Measurements from ENCODE around the gene NSRP1.
"Not testable (repeated sequence)": the region's sequence is repeated elsewhere in the genome, so short reads cannot be mapped to it uniquely, and the experiment has no call there.

NSRP1 gene, protein sequence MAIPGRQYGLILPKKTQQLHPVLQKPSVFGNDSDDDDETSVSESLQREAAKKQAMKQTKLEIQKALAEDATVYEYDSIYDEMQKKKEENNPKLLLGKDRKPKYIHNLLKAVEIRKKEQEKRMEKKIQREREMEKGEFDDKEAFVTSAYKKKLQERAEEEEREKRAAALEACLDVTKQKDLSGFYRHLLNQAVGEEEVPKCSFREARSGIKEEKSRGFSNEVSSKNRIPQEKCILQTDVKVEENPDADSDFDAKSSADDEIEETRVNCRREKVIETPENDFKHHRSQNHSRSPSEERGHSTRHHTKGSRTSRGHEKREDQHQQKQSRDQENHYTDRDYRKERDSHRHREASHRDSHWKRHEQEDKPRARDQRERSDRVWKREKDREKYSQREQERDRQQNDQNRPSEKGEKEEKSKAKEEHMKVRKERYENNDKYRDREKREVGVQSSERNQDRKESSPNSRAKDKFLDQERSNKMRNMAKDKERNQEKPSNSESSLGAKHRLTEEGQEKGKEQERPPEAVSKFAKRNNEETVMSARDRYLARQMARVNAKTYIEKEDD
- total RNA-seq, result 20.6 to 39.8 reads per million in 2 donors

DNA sequence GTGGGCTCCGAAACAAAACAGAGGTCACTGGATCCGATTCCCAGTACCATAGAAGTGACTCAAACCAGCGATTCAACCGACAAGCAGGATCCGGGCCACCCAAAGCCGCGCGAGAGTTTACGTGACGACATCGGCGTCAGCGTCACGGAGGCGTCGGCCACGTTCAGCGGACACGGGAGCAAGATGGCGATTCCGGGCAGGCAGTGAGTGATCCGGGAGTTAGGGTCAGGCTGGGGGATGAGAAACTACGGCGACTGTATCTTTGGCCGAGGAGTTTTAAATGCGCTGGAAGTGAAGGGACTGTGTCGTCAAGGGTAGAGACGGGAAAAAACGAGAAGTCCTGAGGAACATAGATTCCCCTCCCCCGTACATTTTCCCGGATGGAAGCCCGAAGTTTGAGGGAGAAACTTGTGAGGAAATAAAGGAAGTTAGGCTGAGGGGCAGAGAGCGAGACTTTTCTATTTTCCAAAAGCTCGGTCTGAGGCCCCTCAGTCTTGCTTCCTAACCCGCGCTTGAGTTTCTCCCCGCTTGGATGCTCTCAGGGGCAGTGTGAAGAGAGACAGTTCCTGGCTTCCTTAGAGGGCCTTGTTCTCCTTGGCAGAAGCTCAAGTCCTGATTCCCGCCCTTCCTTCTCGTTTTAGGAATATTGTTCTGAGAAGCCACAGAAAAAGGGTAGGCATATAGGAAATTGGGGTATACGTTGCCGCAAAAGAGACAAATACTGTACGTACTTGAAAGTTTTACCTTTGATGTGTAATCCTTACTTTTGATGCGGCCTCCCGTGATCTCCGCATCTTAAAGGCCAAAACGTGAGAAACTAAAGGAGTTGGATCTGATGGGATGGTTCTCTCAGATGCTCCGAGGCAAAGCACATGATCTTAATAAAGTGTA is at the start of gene NSRP1:
TSS of gene NSRP1 (plus strand) at position 156 of the 891 bp plus-strand sequence. CDS start at position 184, 28 bp downstream.
- peak; percentile 72 to 97 (median 86) for DNase-seq

DNA sequence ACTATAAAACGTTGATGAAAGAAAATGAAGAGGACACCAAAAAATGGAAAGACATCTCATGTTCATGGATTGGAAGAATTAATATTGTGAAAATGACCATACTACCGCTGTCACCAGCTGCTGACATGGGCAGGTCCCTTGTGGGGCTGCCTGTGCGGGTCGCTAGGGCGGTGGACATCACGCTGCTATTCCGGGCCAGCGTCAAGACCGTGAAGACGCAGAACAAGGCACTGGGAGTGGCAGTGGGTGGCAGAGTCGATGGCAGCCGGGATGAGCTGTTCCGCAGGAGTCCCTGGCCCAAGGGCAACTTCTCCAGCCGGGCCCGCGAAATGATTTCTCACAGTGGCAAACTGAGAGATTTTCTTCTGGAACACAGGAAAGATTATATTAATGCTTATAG is 48.2 kb upstream of the NSRP1 start:
- no peak for DNase-seq

DNA sequence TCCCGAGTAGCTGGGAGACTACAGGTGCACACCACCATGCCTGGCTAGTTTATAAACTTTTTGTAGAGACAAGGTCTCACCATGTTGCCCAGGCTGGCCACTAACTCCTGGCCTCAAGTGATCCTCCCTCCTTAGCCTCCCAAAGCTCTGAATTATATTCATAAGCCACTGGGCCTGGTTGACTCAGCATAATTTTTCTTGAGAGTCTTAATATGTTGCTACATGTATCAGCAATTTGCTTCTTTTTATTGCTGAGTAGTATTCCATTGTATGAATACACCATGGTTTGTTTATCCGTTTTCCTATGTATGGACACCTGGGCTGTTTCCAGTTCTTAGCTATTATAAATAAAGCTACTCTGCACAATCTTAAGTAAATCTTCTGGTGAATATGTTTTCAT is 42.4 kb upstream of the NSRP1 start:
- no peak for DNase-seq

DNA sequence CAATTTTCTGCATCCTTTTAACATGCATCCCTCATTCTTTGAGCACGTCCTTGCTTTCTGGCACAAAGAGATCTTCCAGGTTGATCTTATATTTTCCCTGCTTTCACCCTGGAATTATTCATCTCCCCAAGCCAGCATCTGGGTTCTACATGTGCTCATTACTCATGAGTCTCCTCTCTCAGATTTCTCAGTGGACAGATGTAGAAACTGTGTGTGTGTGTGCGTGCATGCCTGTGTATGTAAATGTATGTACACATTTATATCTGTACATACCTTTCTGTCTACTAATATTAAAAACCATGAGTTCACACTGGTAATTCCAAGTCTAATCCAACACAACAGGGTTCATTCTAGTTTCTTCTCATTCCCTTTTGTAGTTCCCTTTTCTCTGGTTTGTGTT is 41.9 kb upstream of the NSRP1 start:
- no peak for DNase-seq

DNA sequence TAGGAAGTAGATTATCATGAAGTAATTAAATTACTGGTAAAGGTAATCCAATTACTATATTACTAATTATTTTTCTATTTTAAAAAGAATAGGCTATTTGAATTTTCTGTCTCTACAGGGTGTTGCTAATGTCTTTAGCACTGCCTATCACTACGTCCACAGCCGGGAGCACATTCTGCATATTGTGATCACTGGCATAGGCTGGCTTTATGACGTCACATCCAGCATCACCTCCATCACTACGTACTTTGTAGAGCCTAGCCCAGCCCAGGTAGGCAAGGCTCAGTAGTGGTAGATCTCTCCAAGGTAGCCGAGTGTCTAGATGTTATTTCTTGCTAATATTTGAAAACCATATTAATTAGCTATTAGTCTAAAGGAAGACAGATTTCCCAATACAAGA is 33.8 kb upstream of the NSRP1 start:
- no peak for DNase-seq

DNA sequence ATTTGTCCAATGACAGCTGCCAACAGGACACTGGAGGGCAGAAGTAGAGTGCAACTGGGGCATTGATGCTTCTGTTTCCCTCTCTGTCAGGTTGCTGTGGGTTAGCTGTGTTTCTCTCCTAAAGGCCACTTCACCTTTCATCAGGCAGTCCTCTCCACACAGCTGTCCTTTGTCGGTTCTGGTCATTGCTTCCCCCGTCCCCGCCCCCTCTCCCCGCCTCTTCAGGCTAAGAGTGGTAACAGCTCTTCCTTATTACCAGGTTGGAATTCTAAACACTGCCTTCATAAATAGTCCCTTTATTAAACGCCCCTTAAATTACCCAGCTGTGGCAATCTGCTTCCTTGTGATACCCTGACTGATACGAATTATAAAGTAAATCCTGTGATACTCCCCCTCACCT is 31.8 kb upstream of the NSRP1 start:
- no peak for DNase-seq

DNA sequence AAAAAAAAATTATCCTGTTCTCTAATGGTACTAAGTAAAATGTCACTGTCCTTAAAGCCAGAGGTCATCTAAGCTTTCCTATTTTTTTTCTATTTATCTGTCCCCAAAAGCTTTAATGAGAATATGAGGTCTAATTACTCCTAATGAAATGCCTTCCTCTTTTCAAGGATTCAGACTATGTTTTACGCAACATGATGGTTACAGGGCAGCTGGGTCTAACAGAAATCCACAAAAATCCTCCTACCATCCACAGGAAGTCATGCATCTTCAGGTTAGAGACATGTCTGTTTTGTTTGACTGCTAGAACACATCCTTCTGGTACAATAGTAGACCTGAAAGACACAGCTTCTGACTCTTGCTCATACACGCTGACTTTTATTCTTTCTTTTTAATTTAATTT is 29.7 kb upstream of the NSRP1 start:
- no peak for DNase-seq

DNA sequence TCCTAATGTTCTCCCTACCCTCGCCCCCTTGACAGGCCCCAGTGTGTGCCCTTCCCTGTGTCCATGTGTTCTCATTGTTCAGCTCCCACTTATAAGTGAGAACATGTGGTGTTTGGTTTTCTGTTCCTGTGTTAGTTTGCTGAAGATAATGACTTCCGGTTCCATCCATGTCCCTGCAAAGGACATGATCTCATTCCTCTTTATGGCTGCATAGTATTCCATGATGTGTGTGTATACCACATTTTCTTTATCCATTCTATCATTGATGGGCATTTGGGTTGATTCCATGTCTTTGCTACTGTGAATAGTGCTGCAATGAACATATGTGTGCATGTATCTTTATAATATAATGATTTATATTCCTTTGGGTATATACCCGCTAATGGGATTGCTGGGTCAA is 29.2 kb upstream of the NSRP1 start:
- DNase-seq, result not testable (repeated sequence)

DNA sequence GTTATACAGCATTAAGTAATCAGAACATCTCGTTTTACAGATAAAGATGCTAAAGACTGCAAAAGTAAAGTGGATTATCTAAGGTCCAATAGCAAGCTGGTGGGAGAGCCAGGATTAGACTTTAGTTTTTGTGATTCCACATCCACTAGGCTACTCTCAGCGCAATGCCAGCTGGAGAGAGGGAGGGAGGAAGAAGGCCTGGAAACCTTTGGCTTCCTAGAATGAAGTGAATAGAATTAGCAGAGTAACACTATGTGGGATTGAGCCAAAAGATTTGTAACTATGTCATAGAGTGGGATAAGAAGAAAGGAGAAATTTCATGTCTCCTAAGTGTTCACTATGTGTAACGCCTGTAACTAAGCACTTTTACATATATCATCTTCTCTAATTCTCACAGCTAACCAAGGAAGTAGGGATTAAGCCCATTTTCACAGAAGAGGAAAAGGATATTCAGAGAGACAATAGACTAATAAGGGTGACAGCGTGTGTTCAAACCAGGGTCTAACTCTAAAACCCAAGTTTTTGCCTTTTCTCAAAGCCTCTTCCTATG is 25.4 kb upstream of the NSRP1 start:
- no peak for DNase-seq

DNA sequence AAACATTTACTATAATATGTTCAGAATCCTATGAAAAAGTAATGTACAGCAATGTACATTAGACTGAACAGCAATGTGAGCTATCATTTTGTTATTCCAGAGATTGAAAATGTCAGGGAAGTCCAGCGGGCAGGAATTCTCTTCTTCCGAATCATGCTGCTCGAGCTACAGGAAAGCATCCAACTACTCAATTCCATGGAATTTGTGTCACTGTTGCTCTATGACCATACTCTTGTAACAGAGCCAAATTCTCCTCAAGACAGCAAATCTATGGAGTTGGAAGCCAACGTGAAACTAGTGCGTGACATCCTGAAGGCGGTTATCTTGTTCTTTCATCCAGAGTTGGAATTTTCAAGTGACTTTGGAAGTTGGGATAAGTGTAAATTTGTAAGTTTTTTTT is 24.8 kb upstream of the NSRP1 start:
- no peak for DNase-seq

DNA sequence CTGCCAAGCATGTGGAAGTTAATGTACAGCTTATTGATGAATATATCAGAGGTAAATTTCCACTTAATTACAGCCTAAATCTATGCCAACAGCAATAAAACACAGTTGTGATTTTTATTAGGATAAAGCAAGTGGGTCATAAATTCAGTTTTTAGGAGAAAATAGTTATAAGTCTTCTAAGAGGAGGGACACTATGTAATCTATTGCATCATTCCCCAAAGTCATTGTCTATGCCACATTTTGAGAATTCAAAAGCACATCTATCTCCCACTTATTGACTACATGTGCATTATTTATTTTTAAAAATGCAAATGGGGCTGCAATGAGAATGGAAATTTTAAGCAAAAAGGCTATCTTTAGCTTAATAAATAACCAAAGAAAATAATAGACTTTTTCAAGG is 23.7 kb upstream of the NSRP1 start:
- DNase-seq, result no peak

DNA sequence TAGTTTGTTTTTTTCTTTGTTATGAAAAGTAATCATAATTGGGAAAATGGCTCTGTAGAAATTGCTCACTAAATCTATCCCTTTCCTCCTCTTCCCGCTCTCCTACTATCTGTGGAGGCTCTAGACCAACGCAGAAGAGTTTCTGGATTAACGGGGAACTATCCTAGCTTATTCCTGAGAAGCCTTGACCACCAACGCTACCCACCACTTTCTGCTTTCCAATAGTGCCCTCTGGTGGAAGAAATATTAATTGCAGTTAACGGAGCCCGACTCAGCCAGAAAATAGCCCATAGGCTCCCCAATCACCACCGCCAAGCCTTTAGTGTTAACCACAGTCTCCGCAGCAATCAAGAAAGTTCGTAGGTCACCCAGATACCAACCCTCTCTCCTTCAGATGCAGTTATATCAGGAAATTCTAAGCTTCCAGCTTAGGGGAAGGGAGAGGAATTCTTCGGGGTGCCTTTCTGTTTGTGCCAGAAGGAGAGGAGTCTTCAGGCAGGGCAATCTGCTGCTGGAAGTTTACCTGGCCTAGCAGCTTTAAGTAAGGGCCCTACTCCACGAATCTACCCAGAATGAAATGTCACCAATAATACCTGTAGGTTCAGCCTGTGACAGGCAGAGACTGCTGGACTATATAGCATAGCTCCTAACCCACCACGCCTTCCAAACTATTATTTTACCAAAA is 23.0 kb upstream of the NSRP1 start:
- peak in 2 of 5 experiments; percentile 28 to 41 for DNase-seq

DNA sequence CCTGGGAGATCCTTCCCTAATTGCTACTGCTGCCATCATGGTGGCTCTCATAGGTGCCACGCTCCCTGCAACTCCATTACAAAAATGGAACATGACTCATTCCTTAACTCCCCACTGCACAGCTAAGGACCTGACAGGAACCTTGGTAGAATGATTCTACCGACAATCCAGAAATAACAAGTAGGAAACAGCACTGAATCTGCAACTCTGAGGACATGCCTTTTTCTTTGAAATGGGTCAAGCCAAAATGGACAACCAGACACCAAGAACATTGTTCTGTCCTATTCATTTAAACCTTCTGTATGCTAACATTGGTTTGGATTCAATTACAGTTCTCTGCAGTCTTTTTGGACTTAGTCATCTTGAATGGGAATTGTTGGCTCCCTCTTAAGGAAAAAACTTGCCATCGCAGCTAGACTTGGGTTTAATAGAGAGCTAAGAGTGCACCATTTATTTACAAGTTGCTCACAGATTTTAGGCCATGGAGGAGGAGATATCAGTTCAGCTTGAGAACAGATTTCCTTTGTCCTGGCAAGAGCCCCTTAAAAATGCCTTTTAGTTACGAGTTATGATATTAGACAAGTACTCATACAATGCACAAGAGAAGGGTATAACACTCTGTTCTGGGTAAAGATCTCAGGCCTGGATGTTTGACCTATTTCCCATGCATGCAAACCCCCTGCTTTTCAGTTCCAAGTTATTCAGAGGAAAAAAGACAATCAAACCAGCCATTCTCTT is 20.9 kb upstream of the NSRP1 start:
- peak in 1 of 5 experiments; percentile 24 for DNase-seq

DNA sequence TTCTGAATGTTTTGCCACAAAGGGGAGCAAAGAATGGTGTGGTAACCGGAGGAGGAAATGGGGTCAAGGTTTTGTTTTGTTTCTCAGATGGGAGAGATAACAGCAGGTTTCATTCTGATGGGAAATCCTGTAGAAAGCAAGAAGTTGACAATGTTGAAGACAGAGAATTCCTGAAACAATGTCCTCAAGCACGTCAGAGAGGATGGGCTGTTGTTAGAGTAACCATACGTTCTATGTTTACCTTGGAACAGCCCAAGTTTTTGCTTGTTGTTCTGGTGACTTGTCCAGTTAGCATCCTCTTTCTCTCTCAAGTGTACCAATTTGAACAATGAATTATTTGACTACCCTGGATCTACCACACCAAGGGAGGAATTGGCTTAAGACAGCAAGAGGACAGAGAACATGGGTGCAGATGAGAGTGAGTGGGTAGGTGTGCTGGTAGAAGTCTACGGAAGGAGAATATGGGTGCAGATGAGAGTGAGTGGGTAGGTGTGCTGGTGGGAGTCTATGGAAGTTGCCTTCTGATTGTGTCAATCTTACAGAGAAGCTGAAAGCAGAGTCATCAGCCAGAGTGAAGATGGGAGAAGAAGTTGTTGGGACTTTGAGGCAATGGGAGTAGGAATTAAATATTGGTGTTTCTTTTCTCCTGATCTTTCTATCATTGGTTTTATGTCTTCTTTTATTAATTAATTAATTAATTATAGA is 14.8 kb upstream of the NSRP1 start:
- peak in 1 of 5 experiments; percentile 9 for DNase-seq

DNA sequence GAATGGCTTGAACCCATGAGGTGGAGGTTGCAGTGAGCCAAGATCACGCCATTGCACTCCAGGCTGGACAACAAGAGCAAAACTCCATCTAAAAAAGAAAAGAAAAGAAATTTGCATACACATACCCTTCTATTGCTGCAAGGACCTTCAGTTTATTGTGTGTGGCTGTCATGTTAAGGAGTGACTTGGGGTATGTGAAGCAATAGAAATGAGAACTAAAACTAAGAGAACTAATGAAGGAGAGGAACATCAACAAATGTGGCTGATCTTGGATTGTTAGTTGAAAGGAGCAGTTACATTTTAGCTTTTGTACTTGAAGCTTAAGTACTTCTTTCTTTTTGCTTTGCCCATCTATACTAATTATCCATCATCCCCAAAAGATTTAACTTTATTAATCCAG is 12.7 kb upstream of the NSRP1 start:
- no peak for DNase-seq

DNA sequence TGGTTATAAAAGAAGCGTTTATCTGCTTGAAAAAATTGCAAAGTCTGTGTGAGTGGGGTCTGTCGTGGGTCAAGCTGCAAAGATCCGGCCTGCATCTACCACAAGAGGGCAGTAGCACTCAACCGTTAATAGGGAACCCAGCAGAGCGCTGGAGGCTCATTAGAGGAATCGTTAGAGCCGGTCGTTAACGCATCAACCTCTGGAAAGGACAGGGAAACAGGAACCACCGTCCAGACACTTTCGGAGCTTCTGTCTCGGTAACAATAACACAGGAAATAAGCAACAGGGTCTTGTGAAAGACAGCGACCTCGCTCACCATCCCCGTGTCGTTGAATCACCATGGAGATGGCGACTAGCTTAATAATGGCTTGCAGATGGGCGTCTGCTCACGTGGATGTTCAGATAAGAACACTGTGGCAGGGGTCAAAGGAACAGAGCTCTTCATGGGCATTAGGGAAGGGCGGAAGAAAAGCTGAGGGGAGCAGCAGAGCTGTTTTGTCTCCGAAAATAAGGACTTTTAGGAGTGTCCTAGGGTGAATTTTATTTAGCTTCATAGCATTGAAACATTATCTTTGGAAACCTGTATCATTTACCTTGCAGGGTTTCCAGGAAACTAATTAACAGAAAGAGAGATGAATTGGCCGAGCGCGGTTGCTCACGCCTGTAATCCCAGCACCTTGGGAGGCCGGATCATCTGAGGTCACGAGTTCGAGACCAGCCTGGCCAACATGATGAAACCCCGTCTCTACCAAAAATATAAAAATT is 11.9 kb upstream of the NSRP1 start:
- DNase-seq, result peak; percentile 16 to 69 (median 54)

DNA sequence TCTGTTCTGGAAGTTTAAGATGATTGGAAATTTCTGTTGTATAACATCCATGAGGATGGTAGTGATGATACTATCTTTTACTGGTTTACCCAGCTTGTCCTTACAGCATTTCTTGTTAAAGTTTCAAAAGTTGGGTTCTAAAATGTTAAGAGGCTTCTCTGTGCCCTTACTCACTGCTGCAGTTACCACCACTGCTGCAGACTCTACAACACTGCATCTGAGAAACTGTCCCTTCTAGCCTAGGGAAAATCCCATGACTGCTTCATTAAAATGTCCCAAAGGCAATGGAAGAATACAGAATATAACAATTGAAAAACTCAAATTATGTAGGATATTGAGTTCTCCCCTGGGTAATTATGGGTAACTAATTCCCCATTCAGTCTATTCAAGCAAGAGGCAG is 3.8 kb upstream of the NSRP1 start:
- no peak for DNase-seq

DNA sequence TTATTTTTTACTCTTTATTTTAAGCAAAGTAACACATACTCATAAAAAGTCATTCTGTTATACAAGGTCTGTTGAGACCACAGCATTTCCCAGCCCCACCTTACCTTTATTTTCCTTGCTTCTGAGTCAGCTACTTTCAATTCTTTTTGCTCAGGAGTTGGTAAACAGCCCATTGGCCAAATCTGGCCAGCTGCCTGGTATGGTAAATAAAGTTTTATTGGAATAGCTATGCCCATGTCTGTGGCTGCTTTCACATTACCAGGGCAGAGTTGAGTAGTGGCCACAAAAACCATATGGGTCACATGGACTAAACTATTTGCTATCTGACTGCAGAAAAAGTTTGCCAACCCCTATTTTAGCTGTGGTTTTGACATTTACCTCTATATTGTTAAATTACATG is 3.4 kb upstream of the NSRP1 start:
- peak in 1 of 5 experiments; percentile 79 for DNase-seq

DNA sequence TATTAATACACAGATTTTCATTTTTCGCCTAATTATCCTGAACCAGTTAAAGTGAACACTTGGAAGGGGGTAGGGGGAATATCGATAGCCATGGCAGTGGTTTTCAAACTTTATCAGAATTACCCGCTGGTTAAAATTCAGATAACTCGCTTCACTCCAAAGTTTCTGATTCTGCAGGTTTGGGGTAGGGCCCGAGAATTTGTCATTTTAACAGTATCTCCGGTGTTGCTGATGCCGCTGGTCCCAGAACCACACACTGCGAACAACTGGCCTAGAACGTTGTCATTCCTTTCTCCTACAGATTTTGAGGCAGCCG is 313 bp upstream of the NSRP1 start:
- DNase-seq, result no peak

DNA sequence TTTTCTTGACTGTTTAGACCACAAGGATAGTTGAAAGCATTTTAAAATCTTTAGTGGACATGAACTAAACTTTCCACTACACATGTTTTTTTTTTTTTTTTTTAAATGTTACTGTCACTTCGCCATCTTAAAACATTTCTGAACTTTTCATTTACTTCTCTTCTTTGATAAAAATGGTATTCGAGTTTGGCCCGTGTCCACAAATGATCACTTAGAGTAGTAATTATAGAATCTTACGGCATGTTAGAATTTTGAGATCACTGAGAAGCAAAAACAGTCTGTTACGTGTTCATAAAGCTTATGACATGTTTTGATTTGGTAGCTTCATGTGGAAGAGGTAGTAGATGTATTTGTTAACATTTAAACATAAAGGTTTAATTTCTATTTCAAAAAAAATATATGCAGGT is 1.1 kb downstream of the NSRP1 start:
- DNase-seq, result no peak

Measured in T-helper 2 cell (primary cell).